HG03442 (cell line): ENCODE results near the gene SH3D19.

Experiments used
- ATAC-seq: cut with Tn5 transposase; IDR thresholded peaks from one replicate; pipeline ENCODE4 v1.9.1; 2021; ENCODE audit warnings: mild to moderate bottlenecking, moderate library complexity; ENCODE audit not compliant: unreplicated experiment

The SH3D19 gene

DNA sequence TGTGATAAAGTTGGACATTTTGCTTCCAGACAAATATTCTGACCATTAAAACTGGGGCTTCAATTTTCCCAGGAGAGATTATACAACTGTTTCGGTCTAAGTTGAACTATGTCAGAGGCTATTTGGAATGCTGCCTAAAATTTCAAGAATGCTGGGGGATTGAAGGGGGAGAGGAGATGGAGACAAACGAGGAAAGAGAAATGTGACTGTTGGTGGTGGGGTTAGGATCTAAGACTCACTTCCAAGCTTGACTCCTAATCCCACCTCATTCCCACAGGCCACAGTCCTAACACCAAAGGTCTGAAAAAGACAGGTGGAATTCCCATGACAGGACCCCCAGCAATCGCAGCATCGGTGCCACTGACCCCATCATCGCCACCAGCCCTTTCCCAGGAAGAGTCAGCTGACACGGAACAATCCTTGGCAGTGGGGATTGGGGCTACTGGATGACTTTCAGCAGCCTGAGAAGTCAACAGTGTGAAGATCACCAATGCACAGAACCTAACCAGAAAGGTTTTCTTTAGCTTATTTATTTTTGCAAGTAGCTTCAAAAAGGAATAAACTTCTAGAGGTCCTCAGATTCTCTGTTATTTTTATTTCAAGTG, 122.5 kb downstream of the SH3D19 start:
- ATAC-seq = no peak

- ATAC-seq = no peak
Observed at GRCh38 chr4:151202381-151202780, 123.0 kb downstream of the SH3D19 start.

DNA sequence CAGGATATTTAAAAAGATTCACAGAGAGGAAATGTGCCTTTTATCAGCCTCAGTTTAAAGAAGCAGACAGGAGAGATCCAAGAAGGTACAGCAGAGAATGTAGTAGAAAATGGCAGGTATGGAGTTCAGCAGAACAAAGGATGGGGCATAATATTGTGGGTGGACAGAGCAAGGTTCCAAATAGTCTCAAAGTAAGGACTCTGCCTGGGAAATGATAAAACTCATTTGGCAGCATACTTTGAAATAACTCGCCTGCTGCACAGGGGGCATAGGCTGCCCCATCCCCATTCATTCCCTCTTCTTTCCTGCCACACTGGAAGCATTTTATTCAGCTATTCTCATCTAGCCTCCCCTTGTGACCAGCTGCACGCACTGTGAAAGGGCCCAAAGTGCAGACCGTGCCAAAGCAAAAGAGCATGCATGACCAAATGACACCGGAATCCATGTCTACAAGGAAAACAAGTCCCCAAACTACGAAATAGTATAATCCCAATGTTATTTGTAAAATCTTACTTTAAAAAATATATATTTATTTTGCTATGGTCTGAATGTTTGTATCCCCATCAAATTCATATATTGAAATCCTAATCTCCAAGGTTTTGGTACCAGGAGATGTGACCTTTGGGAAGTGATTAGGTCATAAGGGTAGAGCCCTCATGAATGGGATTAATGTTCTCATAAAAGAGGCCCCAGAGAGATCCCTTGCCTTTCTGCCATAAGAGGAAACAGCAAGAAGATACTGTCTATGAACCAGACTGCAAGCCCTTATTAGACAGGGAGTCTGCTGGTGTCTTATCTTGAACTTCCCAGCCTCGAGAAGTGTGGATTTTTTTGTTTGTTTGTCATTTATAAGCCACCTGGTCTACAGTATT, 125.8 kb downstream of the SH3D19 start:
- ATAC-seq = no peak

DNA sequence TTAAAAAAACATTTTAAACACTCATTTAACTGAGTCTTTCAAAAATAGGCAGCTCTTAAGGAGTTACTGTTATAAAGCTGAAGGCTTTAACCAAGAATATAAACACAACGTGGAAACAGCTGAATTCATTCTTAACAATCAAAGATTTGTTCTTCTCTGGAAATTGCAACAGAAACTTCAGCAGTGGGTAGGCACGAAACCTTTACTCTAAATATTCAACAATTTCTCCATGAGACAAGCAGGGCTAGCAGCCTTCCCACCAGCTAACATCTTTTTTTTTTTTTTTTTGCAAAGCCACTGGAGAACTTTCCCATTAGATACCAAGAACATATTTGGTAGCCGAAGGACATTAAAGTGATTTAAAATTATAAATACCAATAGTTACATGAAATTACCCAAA, 126.7 kb downstream of the SH3D19 start:
- no peak for ATAC-seq

DNA sequence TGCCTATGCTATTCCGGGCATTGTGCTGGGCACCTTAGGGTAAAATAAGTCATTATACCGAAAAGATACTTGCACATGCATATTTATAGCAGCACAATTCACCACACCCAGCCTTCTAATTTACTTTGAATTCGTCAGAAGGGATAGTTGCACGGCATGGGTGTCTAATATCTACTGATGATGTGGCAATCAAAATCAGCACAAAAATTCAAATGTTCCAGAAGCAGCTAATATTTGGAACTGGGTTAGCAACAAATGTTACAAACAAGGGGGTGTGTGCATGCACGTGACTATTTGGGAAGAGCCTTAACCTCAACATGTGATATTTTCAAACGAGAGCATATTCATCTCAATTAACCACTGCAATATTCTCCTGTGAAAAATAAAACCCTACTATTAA, 128.2 kb downstream of the SH3D19 start:
- ATAC-seq = no peak

DNA sequence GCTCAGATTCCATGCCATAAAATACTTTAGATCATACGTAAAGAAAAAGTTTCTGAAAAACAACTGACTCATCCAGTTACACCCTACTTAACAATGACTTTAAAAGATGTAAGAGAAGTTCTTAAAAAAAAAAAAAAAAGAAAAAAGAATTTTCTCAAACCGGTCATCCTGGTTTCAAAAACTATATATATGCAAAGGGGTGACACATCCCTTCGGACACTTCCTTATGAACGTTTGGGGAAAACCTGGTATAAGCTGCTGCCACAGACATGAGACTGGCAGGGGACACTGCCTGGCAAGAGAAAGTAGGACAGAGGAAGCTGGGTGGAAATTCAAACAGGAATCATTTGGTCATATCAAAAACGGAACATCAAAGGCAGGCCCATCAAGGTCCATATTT, 129.6 kb downstream of the SH3D19 start:
- ATAC-seq = no peak

DNA sequence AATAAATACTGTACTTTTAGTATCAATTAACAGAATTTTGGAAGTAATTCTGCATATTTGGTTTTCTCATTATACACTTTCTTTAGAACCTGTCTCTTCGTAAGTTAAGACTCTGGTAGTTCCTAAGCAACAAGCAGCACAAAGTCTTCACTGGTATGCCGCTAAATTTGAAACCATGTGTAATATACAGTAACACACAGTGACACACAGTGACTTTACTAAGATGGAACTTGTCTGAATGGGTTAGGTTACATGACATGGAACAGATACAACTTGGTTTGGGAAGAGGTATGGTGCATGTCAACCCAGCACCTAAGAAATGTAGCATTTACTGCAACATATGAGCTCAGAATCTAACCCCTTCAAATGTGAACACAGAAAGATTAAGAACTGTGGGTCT, 132.0 kb downstream of the SH3D19 start:
- ATAC-seq = no peak

DNA sequence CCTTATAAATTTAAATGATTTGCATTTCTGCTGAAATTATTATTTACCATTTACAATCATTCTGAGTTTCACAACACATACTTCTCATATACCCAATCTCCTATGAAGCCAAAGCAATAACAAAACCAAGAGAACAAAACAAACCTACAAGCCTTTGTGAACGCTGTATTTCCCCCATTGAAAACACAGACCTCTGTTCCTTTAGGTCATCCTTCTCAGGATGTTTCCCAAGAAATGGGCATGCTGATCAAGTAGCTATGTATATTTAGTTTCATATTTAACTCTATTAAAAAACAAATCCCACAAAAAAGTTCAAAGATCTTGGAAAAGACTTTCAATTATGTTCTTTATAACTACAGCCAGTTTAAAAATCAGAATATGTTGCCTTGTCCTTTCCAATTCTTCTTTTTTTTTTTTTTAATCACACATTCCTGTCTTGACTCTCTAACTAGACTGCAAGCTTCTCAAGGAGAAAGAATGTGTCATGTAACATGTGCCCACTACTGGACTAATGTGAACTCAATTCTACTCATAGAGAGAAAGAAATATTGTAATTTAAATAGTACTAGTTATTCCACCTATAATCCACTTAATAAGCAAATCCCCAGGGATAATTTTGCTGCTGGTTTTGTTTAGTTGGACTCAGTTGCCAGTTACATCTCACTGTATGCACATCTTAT, 132.7 kb downstream of the SH3D19 start:
- no peak for ATAC-seq

- ATAC-seq = no peak
Observed at GRCh38 chr4:151184523-151185458, 140.6 kb downstream of the SH3D19 start.

DNA sequence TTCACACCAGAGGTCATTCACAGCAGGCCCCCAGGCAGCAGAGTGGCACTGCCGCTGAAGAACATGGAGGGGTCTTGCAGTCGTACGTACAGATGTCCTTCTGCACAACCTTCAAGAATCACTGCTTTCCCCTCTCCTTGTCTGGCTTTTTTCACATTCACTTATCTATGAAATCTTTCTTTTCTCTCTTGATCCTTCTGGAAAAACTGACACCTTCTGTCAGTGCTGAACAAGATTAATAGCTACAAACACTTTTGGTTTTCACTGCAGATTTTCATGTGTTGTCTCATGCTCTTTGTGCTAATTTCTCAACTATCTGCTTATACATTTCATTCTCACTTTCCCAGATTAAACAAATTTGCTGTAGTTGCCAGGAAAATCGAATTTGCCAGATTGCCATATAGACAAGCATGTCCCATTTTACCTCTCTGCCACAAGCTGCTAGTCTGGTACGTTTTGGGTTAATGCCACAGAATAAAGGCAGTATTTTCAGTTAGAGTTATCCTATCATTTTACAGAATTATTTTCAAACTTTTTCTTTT, 142.9 kb downstream of the SH3D19 start:
- no peak for ATAC-seq

- ATAC-seq = no peak
Observed at GRCh38 chr4:151176685-151177084, 148.7 kb downstream of the SH3D19 start.

GRCh38 chr4:151175754-151176631, 149.4 kb downstream of the SH3D19 start:
- ATAC-seq = no peak

DNA sequence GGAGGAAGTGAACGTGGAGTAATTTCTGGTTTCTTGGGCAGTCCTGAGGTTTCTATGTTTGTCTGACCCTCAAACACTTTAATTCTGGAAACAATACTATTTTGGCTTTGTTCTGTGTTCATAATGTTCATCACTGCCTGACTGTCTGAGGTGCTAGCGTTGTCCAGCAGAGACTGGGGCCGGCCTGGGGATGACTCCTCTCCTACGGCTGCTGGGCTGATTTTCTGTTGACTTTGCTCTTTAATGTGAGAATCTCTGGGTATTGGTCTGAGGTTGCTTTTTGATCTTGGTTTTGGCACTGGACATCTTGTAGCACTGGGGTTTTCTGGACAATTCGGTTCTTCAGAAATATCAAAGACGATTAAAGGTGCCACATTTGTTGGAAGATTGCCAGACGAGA, 150.2 kb downstream of the SH3D19 start:
- no peak for ATAC-seq

DNA sequence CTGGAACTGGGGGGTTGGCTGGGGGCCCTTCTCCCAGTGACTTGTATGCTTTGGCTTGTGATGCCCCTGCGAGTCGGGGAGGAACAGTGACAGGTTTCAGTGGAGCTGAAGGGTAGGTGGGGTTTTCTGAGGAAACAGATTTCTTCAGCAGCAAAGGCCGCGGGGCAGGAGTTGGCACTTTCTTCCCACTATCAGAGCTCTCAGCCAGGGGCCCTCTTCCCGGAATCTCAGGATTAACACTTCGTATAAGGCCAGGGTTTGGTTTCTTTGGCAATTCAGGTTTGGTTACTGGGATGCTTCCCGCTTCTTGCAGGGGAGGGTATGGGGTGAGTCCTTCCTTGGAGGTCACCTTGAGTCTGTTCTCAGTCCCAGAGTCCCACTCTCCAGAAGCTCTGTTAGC, 150.6 kb downstream of the SH3D19 start:
- no peak for ATAC-seq

- ATAC-seq = no peak
Observed at GRCh38 chr4:151173871-151174270, 151.5 kb downstream of the SH3D19 start.

- ATAC-seq = no peak
Observed at GRCh38 chr4:151169900-151170299, 155.5 kb downstream of the SH3D19 start.

- ATAC-seq = no peak
Observed at GRCh38 chr4:151169223-151169622, 156.2 kb downstream of the SH3D19 start.

GRCh38 chr4:151167561-151167960, 157.8 kb downstream of the SH3D19 start:
- no peak for ATAC-seq

- ATAC-seq = no peak
Observed at GRCh38 chr4:151166636-151167035, 158.8 kb downstream of the SH3D19 start.
